Spleen (tissue), 11 donors: ENCODE data around the gene PMPCA. TPM values are rescaled to one million over a fixed set of nuclear protein-coding genes. Genes with fewer than 3 reads are reported as not detected.

ENCODE experiments used
- DNase-seq: peaks from one replicate; pipeline ENCODE4 v3.0.0-alpha.2; 2020
- H3K27ac ChIP-seq, 8 donors: fragments of 200-600 bp; sonication (generic) in 7 of 8; 1 replicate in 4 of 8; 2 replicates in 4 of 8; pipeline versions ENCODE4 v1.5.0 to v1.8.0; 2016 to 2021; ENCODE audit warnings: inconsistent platforms in 4 of 8, mild to moderate bottlenecking in 4 of 8, moderate library complexity in 1 of 8
- H3K27me3 ChIP-seq, 7 donors: fragments of 200-600 bp; sonication (generic) in 6 of 7; replicated peaks in 1 of 7; 1 replicate in 4 of 7; 2 replicates in 3 of 7; pipeline versions ENCODE4 v1.5.0 to v1.8.0; 2016 to 2021; ENCODE audit warnings: inconsistent platforms in 3 of 7, mild to moderate bottlenecking in 1 of 7
- H3K36me3 ChIP-seq, 6 donors: fragments of 200-600 bp; sonication (generic) in 5 of 6; 1 replicate in 4 of 6; 2 replicates in 2 of 6; pipeline versions ENCODE4 v1.5.0 to v1.8.0; 2016 to 2021; ENCODE audit warnings: inconsistent platforms in 2 of 6
- H3K4me1 ChIP-seq, 6 donors: fragments of 200-600 bp; sonication (generic) in 5 of 6; 1 replicate in 3 of 6; 2 replicates in 3 of 6; pipeline versions ENCODE4 v1.5.0 to v1.8.0; 2016 to 2021; ENCODE audit warnings: inconsistent platforms in 3 of 6
- H3K4me3 ChIP-seq, 8 donors: fragments of 200-600 bp; sonication (generic) in 7 of 8; 1 replicate in 4 of 8; 2 replicates in 4 of 8; pipeline versions ENCODE4 v1.5.0 to v1.8.0; 2016 to 2021; ENCODE audit warnings: inconsistent platforms in 4 of 8, mild to moderate bottlenecking in 4 of 8, moderate library complexity in 2 of 8
- H3K9me3 ChIP-seq, 8 donors: fragments of 200-600 bp; sonication (generic) in 7 of 8; 1 replicate in 4 of 8; 2 replicates in 4 of 8; pipeline versions ENCODE4 v1.5.0 to v1.8.0; 2016 to 2021; ENCODE audit warnings: inconsistent platforms in 4 of 8
- CTCF ChIP-seq, 11 experiments: fragments of 200-600 bp in 7 of 11; fragments of 450-650 bp in 4 of 11; sonication (generic) in 4 of 11; IDR thresholded peaks in 8 of 11; conservative IDR thresholded peaks in 3 of 11; 1 replicate in 7 of 11; 2 replicates in 4 of 11; pipeline versions ENCODE4 v1.4.0 to v1.8.0; 2016 to 2021; ENCODE audit warnings: antibody characterized with exemption in 11 of 11, inconsistent platforms in 4 of 11, mild to moderate bottlenecking in 1 of 11
- POLR2A ChIP-seq, 3 donors: fragments of 450-650 bp; IDR thresholded peaks; one replicate each; pipeline ENCODE4 v1.5.1; 2017; ENCODE audit warnings: antibody characterized with exemption in 3 of 3, mild to moderate bottlenecking in 1 of 3
- POLR2AphosphoS5 ChIP-seq, 3 donors: sonication (generic); formaldehyde crosslinking; IDR thresholded peaks; one replicate each; pipeline ENCODE4 v1.5.1; 2017; ENCODE audit warnings: antibody characterized with exemption in 3 of 3
- WGBS, 5 donors: extraction: QIAGEN DNeasy Blood & Tissue Kit in 3 of 5; methylation state at CpG; one replicate each; pipeline versions ENCODE4 v1.1.5 to v1.1.7; 2013 to 2018; 5-methylcytosine and 5-hydroxymethylcytosine counted together
- intact Hi-C: fragments of 100-400 bp; cut with DNase I; formaldehyde crosslinking; loops from one replicate; pipeline ENCODE4 v1.15.0; 2023; ENCODE audit warnings: low total_unique reads
- polyA plus RNA-seq, 3 donors: library from polyadenylated mRNA; stranded (reverse); fragments of 200-250 nt; gene quantifications; one replicate each; pipeline ENCODE4 v1.2.1, GENCODE V29; 2013
- total RNA-seq, 7 donors: library from RNA; depleted of rRNA in 3 of 7; stranded (reverse); fragments of >200 nt in 3 of 7; fragmentation: NEBNext Ultra II Directional in 4 of 7; extraction: Animal tissue kit (Norgen Biotek cat#: 25700) in 4 of 7; gene quantifications; one replicate each; pipeline versions ENCODE4 v1.1.0 to v1.2.1, GENCODE V29; 2016 to 2021
- donor health status: healthy with polysubstance abuse.
- donor health status: DM: no; HTN: no; CAD: no; lungs with moderate emphysema.
- donor health status: DM: no; HTN: no; CAD: no.
- donor health status: Bipolar disorder and iron deficiency.
- donor health status: healthy.
- donor health status: DM: no; HTN: no; CAD: no.
- donor health status: DM: yes; HTN: yes; CAD: no.

Gene PMPCA
- total and polyA plus RNA-seq, 10 donors, result 36.8 to 56.2 (median 47.1) TPM

- peak overlapping the region in 7 of 8 donors; percentile 3 to 77 (median 55) for H3K27ac ChIP-seq
- peaks cover 5 to 54% (median 37%) of the 10 kb centered on the region in 6 donors for H3K4me1 ChIP-seq
- intact Hi-C loops, result no loop called here
- DNase-seq, result peak; percentile 88
- no peaks in the 10 kb centered on the region for H3K9me3 ChIP-seq
- TF ChIP-seq POLR2A (IDR thresholded peaks at IDR 0.05) (no peak), CTCF (IDR thresholded peaks at IDR 0.05 in 8 of 11, conservative IDR thresholded peaks at IDR 0.05 in 3 of 11) (no peak), POLR2AphosphoS5 (IDR thresholded peaks at IDR 0.05) (no peak)
- peak overlapping the region in 1 of 8 donors; percentile 4 for H3K4me3 ChIP-seq
- peaks cover 0 to 62% (median 14%) of the 10 kb centered on the region in 6 donors for H3K36me3 ChIP-seq
- peaks cover 0 to 9% (median 0%) of the 10 kb centered on the region in 7 donors for H3K27me3 ChIP-seq
- 25 to 61% (median 39%) methylated on average over 8 to 9 of the region's 9 CpGs for WGBS, 5 donors
Measured at GRCh38 chr9:136365775-136366222, 44.7 kb upstream of the PMPCA start.

GRCh38 chr9:136366826-136367225 is 43.6 kb upstream of the PMPCA start:
- Histone ChIP-seq H3K36me3 (peaks cover 0 to 59% (median 8%) of the 10 kb centered on the region in 6 donors), H3K27ac (peak overlapping the region in 1 of 8 donors; percentile 77), H3K27me3 (peaks cover 0 to 9% (median 0%) of the 10 kb centered on the region in 7 donors), H3K9me3 (no peaks in the 10 kb centered on the region), H3K4me3 (no peak overlapping the region), H3K4me1 (peaks cover 5 to 50% (median 33%) of the 10 kb centered on the region in 6 donors)
- intact Hi-C loops, result no loop called here
- TF ChIP-seq POLR2AphosphoS5 (IDR thresholded peaks at IDR 0.05), result no peak
- no peak for TF ChIP-seq CTCF (IDR thresholded peaks at IDR 0.05 in 8 of 11, conservative IDR thresholded peaks at IDR 0.05 in 3 of 11)
- TF ChIP-seq POLR2A (IDR thresholded peaks at IDR 0.05), result no peak
- no peak for DNase-seq
- WGBS, 5 donors, result 87 to 92% (median 91%) methylated on average over 9 of the region's 9 CpGs

GRCh38 chr9:136367296-136368145 is 42.9 kb upstream of the PMPCA start:
- Histone ChIP-seq H3K27ac (no peak overlapping the region), H3K36me3 (peaks cover 0 to 52% (median 8%) of the 10 kb centered on the region in 6 donors), H3K27me3 (peaks cover 0 to 14% (median 0%) of the 10 kb centered on the region in 7 donors), H3K9me3 (no peaks in the 10 kb centered on the region), H3K4me1 (peaks cover 5 to 50% (median 35%) of the 10 kb centered on the region in 6 donors), H3K4me3 (no peak overlapping the region)
- 89 to 92% (median 90%) methylated on average over 30 to 45 of the region's 45 CpGs for WGBS, 5 donors
- DNase-seq, result no peak
- intact Hi-C loops, result no loop called here
- TF ChIP-seq POLR2AphosphoS5 (IDR thresholded peaks at IDR 0.05) (peak in 1 of 3 donors; percentile 27), POLR2A (IDR thresholded peaks at IDR 0.05) (no peak)

- TF ChIP-seq CTCF (IDR thresholded peaks at IDR 0.05 in 8 of 11, conservative IDR thresholded peaks at IDR 0.05 in 3 of 11) (no peak), POLR2AphosphoS5 (IDR thresholded peaks at IDR 0.05) (no peak), POLR2A (IDR thresholded peaks at IDR 0.05) (no peak)
- Histone ChIP-seq H3K4me3 (no peak overlapping the region), H3K36me3 (peaks cover 0 to 52% (median 8%) of the 10 kb centered on the region in 6 donors), H3K9me3 (no peaks in the 10 kb centered on the region), H3K4me1 (peaks cover 5 to 51% (median 37%) of the 10 kb centered on the region in 6 donors), H3K27ac (no peak overlapping the region), H3K27me3 (peaks cover 0 to 20% (median 0%) of the 10 kb centered on the region in 7 donors)
- WGBS, 5 donors, result 80 to 88% (median 86%) methylated on average over 13 to 18 of the region's 18 CpGs
- DNase-seq, result no peak
- intact Hi-C loops, result no loop called here
Measured at GRCh38 chr9:136368190-136368589, 42.3 kb upstream of the PMPCA start.
